Measurements from ENCODE around the gene C20orf144.
"Not testable (repeated sequence)": the region's sequence is repeated elsewhere in the genome, so short reads cannot be mapped to it uniquely, and the experiment has no call there.

Gene C20orf144

DNA sequence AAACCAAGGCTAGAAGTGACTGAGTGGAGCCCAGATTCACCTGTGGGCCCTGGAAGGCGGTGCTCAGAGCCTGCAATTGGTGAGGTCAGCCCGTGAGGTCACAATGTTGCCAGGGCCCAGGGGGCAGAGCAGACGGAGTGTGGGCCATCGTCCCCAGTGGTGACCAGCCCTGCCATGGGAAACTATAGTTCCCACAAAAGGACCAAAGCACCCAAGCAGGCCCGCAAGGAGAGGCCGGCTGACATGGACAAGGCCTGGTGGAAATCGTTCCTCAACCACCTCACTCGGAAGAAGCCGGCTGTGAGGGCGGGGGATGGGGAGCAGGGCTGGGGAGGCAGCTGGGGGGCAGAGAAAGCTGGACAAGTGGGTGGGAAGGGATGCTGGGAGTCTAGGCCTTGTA, at the start of gene C20orf144:
TSS of gene C20orf144 (plus strand) at position 156 of the 400 bp plus-strand sequence. CDS start at position 175, 19 bp downstream.
- in situ Hi-C loops (cut with HindIII; ENCODE audit: low sequenced_read_pairs): no loop called here

DNA sequence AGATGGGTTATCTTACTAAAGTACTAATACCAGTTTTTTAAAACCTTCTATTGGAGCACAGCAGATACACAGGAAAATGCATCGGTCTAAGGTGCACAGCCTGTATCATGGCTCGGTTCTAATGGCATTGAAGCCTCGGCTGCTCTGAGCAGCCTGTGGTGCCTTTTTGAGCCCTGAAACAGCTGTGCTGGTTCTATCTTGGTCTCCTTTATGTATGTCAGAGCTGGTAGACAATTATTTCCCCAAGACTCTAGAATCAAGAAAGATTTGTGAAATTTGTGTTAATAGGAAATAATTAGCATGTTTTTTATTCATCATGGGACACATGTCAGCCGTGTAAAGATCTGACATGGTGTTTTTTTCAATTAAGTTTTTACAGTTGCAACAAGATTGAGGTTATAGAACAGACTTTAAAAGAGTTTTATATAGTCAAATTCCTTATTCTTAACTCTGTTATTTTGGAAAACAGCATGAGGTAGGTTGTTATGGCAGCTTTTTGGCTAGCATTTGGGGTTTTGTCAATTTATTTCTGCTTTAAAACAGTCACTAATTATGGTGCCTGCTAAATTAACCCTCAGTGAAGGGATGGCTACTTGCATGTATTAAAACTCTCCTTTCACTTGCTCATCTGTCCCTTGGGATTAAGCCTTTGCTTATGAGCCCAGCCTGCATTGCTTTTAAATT, 40.3 kb upstream of the C20orf144 start:
- in situ Hi-C loops (cut with HindIII; ENCODE audit: low sequenced_read_pairs): no loop called here

DNA sequence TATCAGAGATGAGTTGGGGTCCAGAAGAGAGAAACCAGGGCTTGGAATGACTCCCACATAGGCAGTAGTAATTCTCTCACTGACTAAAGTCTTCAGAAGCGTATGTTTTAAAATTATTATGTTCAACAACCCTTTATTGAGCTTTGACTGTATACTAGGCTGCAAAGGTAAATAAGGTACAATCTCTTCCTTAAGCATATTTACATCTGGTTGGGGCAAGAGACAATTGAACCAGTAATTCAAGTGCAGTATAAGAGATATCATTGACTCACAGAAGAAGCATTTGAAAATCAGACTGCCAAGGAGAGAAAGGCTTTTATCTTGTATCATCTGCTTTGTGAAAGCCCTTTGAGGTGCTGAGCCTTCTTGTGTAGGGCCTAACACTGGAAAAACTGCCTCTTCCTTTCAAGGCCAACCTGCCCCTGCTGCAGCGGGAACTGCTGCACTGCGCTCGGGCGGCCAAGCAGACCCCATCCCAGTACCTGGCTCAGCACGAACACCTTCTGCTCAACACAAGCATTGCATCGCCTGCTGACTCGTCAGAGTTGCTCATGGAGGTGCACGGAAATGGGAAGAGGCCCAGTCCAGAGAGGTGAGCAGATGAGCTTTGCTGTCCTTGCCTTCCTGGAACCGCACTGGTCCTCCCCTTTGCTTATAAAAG, 39.3 kb upstream of the C20orf144 start:
- in situ Hi-C loops (cut with HindIII; ENCODE audit: low sequenced_read_pairs): no loop called here

- in situ Hi-C loops (cut with HindIII; ENCODE audit: low sequenced_read_pairs): no loop called here
Measured at GRCh38 chr20:33624399-33624798, 37.7 kb upstream of the C20orf144 start.

GRCh38 chr20:33626190-33626589, 35.9 kb upstream of the C20orf144 start:
- in situ Hi-C loops (cut with HindIII; ENCODE audit: low sequenced_read_pairs): no loop called here

DNA sequence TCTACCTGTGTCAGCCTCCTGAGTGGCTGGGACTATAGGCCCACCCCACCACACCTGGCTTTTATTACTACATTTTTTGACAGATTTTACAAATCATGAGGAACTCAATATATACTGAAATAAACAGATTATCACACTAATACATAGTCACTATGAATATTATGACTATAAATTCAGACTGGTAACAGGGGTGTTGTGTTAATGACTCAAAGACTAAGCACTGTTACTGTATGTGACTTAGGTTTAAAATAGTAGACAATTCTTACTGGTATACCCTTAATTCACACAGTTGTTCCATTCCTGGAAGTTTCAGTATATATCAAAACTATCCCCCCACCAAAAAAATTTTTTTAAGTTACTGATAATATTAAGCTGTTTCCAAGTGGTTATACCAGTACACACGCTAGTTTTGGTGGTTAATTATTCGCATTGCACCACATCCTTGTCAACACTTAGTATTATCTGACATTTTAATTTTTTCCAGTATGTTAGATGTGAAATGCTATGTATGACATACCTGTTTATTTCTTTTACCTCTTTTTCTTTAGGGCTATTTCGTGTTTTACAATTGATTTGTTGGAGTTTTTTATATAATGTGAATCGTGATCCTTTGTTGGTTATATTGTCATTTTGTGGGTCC, 34.4 kb upstream of the C20orf144 start:
- in situ Hi-C loops (cut with HindIII; ENCODE audit: low sequenced_read_pairs): no loop called here

GRCh38 chr20:33629533-33629932, 32.6 kb upstream of the C20orf144 start:
- in situ Hi-C loops (cut with HindIII; ENCODE audit: low sequenced_read_pairs): no loop called here

DNA sequence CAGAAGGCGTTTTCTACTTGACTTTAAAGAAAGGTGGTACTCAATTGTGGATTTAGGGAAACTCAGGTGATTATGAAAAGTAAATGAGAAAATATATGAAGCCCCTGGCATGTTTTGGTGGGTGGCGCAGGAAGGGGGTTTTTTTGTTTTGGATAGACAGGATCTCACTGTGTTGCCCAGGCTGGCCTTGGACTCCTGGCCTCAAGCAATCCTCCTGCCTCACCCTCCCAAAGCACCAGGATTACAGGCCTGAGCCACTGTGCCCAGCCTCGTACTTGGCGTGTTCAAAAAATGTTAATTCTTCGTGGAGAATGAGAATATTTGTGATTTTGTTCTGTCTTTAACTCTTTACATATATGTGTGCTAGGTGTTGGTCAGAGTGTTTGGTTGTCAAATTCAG, 32.1 kb upstream of the C20orf144 start:
- in situ Hi-C loops (cut with HindIII; ENCODE audit: low sequenced_read_pairs): no loop called here

DNA sequence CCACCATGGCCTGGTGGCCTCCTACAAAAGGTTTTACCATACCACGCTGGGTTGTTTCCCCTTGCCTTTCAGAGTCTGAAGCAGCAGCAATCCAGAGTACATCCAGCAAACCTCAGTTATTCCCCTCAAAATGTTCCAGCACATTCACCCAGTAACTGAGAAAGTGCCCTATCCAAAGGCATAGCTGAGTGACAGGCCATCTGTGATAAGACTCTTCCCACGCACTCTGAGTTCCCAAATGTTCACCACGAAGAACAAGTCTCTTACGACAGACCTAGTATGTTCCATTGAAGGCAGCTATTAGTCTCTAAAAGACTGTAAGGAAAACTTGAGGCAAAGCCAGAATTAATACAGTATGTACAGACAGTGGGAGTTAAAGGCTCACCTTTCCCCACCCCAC, 31.6 kb upstream of the C20orf144 start:
- in situ Hi-C loops (cut with HindIII; ENCODE audit: low sequenced_read_pairs): no loop called here

GRCh38 chr20:33631910-33632309, 30.2 kb upstream of the C20orf144 start:
- in situ Hi-C loops (cut with HindIII; ENCODE audit: low sequenced_read_pairs): not testable (repeated sequence)

- in situ Hi-C loops (cut with HindIII; ENCODE audit: low sequenced_read_pairs): no loop called here
Measured at GRCh38 chr20:33635341-33635740, 26.8 kb upstream of the C20orf144 start.

DNA sequence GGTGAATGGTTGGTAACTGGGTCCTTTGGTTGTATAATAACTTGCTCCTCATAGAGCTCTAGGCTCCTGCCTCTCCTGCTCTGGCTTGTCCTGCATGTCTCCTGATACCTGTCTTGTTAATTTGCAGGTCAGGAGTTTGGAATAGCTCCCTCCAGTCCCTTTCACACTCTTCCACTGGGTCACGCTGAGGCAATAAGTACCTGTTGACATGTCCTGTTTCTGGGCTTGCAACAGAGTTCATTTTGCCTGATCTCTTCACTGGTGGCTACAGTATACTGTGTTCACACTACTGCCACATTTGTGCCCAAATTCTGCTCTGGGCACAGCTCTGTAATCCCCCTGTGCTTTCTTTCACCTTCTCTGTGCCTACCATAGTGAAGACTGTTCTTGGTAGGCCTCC, 25.4 kb upstream of the C20orf144 start:
- in situ Hi-C loops (cut with HindIII; ENCODE audit: low sequenced_read_pairs): no loop called here

DNA sequence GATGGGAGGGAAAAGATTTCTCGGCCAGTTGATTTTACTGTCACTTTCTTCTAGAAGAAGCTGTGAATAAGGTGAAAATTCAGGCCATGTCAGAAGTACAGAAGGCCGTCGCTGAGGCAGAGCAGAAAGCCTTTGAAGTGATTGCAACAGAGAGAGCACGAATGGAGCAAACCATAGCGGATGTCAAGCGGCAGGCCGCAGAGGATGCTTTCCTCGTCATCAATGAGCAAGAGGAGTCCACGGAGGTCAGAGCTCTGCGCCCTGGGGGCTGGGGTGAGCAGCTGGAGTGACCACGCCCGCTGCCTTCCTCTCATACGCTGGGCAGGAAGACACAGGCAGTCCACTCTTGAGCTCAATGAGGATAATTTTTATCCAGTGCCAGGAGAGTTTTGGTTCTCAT, 21.8 kb upstream of the C20orf144 start:
- in situ Hi-C loops (cut with HindIII; ENCODE audit: low sequenced_read_pairs): no loop called here

GRCh38 chr20:33644313-33645071, 17.6 kb upstream of the C20orf144 start:
- in situ Hi-C loops (cut with HindIII; ENCODE audit: low sequenced_read_pairs): no loop called here

DNA sequence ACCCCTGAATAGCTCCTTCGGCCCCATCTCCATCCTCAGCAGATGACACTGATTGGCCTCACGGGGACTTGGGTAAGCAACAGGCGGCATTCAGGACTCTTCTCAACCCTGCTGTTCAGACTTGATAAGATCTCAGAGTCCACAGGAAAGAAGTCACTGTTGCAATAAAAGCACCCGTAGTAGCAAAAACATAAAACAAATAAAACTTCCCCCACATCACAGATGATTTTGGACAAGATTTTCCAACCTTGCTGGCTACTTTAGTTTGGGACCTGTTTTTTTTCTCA, 17.1 kb upstream of the C20orf144 start:
- in situ Hi-C loops (cut with HindIII; ENCODE audit: low sequenced_read_pairs): no loop called here

GRCh38 chr20:33645396-33645795, 16.7 kb upstream of the C20orf144 start:
- in situ Hi-C loops (cut with HindIII; ENCODE audit: low sequenced_read_pairs): no loop called here

GRCh38 chr20:33646191-33646590, 15.9 kb upstream of the C20orf144 start:
- in situ Hi-C loops (cut with HindIII; ENCODE audit: low sequenced_read_pairs): no loop called here

DNA sequence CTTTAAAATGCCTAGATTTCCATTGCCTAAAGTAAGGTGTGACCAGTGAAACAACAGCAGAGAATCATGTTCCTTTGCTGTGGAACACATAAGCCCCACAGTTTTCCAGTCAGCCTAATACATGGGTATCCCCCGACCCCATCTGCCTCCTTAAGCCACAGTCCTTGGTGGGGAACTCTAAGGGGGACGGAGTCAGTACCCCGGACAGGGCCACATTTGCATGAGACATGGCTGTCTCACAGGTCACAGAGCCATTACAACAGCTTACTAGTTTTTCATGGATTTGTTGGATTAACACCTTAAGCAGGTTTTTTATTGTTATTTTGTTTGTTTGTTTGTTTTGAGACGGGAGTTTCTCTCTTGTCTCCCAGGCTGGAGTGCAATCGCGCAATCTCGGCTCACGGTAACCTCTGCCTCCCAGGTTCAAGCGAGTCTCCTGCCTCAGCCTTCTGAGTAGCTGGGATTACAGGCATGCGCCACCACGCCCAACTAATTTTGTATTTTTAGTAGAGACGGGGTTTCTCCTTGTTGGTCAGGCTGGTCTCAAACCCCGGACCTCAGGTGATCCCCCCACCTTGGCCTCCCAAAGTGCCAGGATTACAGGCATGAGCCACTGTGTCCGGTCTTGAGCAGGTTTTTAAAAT, 15.0 kb upstream of the C20orf144 start:
- in situ Hi-C loops (cut with HindIII; ENCODE audit: low sequenced_read_pairs): not testable (repeated sequence)

- in situ Hi-C loops (cut with HindIII; ENCODE audit: low sequenced_read_pairs): no loop called here
Measured at GRCh38 chr20:33647603-33648395, 14.3 kb upstream of the C20orf144 start.

- in situ Hi-C loops (cut with HindIII; ENCODE audit: low sequenced_read_pairs): no loop called here
Measured at GRCh38 chr20:33648396-33649004, 13.6 kb upstream of the C20orf144 start.
